ENCODE data around the gene PDLIM4. TPM values are rescaled to one million over a fixed set of nuclear protein-coding genes. Genes with fewer than 3 reads are reported as not detected.

PDLIM4 gene
- total RNA-seq, 2 donors from 2014 or later, result 35.9 to 50.2 TPM

DNA sequence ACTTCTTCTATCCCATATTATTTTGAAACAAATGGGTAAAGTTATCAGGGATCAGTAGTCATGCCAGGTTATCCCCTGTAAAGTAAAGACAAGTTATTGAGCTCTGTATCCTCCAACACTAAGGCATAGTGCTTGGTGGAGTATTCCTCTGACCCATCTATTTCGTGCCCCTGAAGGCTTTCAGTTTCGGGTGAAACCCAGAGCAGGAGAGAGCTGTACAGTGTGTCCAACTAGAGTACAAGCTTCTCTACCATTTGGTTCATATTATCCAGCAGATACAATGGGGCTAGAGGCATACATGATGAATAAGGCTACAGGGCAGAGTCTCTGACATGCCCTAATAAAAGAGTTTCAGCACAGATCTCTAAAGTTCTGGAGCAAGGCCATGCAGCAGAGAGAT, 33.5 kb downstream of the PDLIM4 start:
- Histone ChIP-seq H3K36me3 (no peaks in the 10 kb centered on the region), H3K27me3 (replicated peaks; ENCODE audit: insufficient read depth) (no peaks in the 10 kb centered on the region), H3K27ac (no peak overlapping the region), H3K9me3 (no peaks in the 10 kb centered on the region), H3K4me1 (replicated peaks) (peaks cover 6% of the 10 kb centered on the region), H3K4me3 (no peak overlapping the region)
- 97% methylated on average over 2 of the region's 2 CpGs for WGBS
- TF ChIP-seq POLR2AphosphoS5 (IDR thresholded peaks at IDR 0.05) (no peak), POLR2A (IDR thresholded peaks at IDR 0.05) (no peak)
- TF ChIP-seq, protein P1, sequence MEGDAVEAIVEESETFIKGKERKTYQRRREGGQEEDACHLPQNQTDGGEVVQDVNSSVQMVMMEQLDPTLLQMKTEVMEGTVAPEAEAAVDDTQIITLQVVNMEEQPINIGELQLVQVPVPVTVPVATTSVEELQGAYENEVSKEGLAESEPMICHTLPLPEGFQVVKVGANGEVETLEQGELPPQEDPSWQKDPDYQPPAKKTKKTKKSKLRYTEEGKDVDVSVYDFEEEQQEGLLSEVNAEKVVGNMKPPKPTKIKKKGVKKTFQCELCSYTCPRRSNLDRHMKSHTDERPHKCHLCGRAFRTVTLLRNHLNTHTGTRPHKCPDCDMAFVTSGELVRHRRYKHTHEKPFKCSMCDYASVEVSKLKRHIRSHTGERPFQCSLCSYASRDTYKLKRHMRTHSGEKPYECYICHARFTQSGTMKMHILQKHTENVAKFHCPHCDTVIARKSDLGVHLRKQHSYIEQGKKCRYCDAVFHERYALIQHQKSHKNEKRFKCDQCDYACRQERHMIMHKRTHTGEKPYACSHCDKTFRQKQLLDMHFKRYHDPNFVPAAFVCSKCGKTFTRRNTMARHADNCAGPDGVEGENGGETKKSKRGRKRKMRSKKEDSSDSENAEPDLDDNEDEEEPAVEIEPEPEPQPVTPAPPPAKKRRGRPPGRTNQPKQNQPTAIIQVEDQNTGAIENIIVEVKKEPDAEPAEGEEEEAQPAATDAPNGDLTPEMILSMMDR (IDR thresholded peaks at IDR 0.05), result no peak
- intact Hi-C loops (cut with DNase I), result loop anchor here (5.0 to 10.0 kb wide), 3 partner anchors 64 to 204 kb away; partner anchors contain the start of genes IRF1 and P4HA2
- no peak for DNase-seq (ENCODE audit: low spot score)

DNA sequence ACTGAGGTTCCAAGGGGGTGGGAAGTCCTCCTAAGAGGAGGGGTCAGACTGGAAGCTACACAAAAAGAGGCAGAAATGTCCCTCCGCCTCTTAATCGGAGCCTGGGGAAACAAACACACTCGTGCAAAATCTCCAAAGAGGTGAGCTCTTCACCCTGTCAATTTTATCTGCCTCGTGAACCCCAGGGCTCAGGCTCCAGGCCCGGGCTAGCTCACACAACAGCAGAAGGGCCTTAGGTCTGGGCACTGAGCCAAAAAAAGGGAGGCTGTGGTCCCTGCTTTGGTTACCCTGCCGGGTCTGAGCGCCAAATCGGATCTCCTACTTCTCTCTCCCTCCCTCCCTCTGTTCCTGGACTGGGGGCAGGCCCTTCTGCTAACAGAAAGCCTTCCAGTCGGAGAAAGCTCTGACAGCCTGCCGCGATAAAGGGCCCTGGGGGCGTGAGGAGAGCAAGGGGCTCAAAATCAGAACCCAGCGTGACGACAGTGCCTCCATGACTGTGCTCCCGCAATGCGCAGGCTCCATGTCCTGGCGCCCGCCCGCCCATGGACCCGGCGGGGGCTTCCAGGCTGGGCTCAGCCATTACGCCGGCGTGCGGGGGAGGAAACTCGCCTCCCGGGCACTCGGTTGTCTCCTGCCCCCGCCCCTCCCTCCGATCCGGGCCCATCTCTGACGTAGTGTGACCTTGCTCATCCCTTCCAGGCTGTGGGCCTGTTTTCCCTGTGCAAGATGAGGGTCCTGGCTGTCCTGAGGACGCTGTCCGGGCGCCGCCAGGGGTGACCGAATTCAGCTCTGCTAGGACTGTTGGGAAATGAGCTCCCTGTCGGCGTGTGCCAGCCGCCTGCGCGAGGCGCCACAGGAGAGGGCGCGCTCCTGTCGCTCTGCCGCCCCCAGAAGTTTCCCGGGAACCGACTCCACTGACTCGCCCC, 35.8 kb downstream of the PDLIM4 start:
- Histone ChIP-seq H3K36me3 (no peaks in the 10 kb centered on the region), H3K4me1 (replicated peaks) (peaks cover 6% of the 10 kb centered on the region), H3K9me3 (no peaks in the 10 kb centered on the region), H3K27me3 (replicated peaks; ENCODE audit: insufficient read depth) (no peaks in the 10 kb centered on the region), H3K27ac (peak overlapping the region; percentile 97), H3K4me3 (peak overlapping the region; percentile 50 to 57)
- peak; percentile 70 for DNase-seq (ENCODE audit: low spot score)
- TF ChIP-seq POLR2AphosphoS5 (IDR thresholded peaks at IDR 0.05) (peak; percentile 6), POLR2A (IDR thresholded peaks at IDR 0.05) (peak; percentile 55)
- TF ChIP-seq, protein P1 (IDR thresholded peaks at IDR 0.05), result peak in 3 of 4 experiments; percentile 26 to 32 (median 28)
- intact Hi-C loops (cut with DNase I), result loop anchor here (1.0 to 10.0 kb wide), 4 partner anchors 33 to 201 kb away; partner anchors contain the start of genes IRF1 and P4HA2
- 1% methylated on average over 44 of the region's 50 CpGs for WGBS

DNA sequence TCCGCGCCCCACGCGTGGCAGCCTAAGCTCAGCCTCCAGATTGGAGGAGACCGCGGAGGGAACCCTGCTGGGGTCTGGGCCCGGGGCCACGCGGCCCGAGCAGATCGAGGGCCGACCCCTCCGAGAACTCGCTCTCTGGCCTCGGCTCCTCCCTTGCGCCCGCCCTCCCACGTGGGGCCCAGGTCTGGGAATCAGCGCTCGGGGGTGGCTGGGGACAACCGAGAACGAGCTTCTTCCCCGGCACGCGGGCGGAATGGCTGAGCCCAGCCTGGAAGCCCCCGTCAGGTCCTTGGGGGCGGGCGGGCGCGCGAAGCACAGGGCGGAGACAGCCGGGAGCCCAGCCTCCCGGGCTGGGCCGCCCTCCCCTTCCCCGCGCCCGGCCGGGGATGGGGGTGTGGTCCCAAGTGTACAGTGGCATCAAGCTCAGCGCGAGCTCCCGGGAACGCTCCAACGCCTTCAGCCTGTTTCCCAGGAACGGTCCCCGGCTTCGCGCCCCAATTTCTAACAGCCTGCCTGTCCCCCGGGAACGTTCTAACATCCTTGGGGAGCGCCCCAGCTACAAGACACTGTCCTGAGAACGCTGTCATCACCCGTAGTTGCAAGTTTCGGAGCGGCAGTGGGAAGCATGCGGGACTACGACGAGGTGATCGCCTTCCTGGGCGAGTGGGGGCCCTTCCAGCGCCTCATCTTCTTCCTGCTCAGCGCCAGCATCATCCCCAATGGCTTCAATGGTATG, 36.7 kb downstream of the PDLIM4 start, which contains the start of gene SLC22A4:
TSS of gene SLC22A4 (plus strand) at position 403 of the 736 bp plus-strand sequence. CDS start at position 626, 223 bp downstream.
- Histone ChIP-seq H3K36me3 (no peaks in the 10 kb centered on the region), H3K27me3 (replicated peaks; ENCODE audit: insufficient read depth) (no peaks in the 10 kb centered on the region), H3K4me3 (peak within 1 kb of the TSS; percentile 50 to 57), H3K27ac (peak within 1 kb of the TSS; percentile 97), H3K9me3 (no peaks in the 10 kb centered on the region), H3K4me1 (replicated peaks) (peaks cover 6% of the 10 kb centered on the region)
- TF ChIP-seq, protein P1 (IDR thresholded peaks at IDR 0.05), result no peak
- TF ChIP-seq POLR2AphosphoS5 (IDR thresholded peaks at IDR 0.05), result peak; percentile 76
- TF ChIP-seq POLR2A (IDR thresholded peaks at IDR 0.05), result peak; percentile 84
- intact Hi-C loops (cut with DNase I), result loop anchor here (1.0 to 10.0 kb wide), 4 partner anchors 34 to 201 kb away; partner anchors contain the start of genes IRF1 and P4HA2
- WGBS, result under 1% methylated on average over 42 of the region's 63 CpGs
- DNase-seq (ENCODE audit: low spot score), result peak; percentile 90

DNA sequence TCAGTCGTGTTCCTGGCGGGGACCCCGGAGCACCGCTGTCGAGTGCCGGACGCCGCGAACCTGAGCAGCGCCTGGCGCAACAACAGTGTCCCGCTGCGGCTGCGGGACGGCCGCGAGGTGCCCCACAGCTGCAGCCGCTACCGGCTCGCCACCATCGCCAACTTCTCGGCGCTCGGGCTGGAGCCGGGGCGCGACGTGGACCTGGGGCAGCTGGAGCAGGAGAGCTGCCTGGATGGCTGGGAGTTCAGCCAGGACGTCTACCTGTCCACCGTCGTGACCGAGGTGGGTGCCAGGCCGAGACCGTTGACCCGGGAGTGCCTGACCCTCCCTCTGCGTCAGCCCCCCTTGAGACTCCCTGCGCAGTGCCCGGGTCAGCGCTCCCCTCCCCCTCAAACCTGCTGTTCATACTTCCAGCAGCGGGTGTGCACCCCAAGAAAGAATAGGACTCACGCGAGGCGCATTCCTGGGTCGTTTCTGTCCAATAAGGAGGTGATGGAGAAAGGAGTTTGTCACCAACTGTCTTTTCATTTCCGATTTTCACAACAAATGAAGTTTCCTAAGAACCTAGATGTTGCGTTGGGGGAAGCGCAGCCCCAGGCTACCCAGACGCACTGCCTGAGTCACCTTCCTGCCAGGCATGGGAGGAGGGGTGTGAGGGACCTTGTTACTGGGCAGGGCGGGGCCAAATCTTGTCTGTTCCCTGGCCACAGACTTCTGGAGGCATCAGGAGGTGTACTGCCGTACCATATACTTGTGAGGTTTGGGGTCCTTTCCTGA, 37.4 kb downstream of the PDLIM4 start:
- TF ChIP-seq, protein P1 (IDR thresholded peaks at IDR 0.05), result no peak
- peak; percentile 59 for TF ChIP-seq POLR2A (IDR thresholded peaks at IDR 0.05)
- peak; percentile 57 for TF ChIP-seq POLR2AphosphoS5 (IDR thresholded peaks at IDR 0.05)
- Histone ChIP-seq H3K4me1 (replicated peaks) (peaks cover 6% of the 10 kb centered on the region), H3K9me3 (no peaks in the 10 kb centered on the region), H3K27me3 (replicated peaks; ENCODE audit: insufficient read depth) (no peaks in the 10 kb centered on the region), H3K36me3 (no peaks in the 10 kb centered on the region), H3K4me3 (peak overlapping the region; percentile 50 to 57), H3K27ac (peak overlapping the region; percentile 97)
- intact Hi-C loops (cut with DNase I), result loop anchor here (5.0 to 10.0 kb wide), 3 partner anchors 68 to 200 kb away; partner anchors contain the start of genes IRF1 and P4HA2
- peak; percentile 55 for DNase-seq (ENCODE audit: low spot score)
- 17% methylated on average over 25 of the region's 50 CpGs for WGBS

Data from prostate gland (tissue), 2 donors.